ENCODE results near the gene TRPM4.

- TF ChIP-seq POLR2AphosphoS5 (IDR thresholded peaks at IDR 0.05), result no peak
- no peak for TF ChIP-seq CTCF (IDR thresholded peaks at IDR 0.05 in 8 of 11, conservative IDR thresholded peaks at IDR 0.05 in 3 of 11)
Observed at GRCh38 chr19:49120325-49120683, 37.3 kb upstream of the TRPM4 start.
